HG03039 (cell line): ENCODE measurements around the gene CD33.
"Not testable (repeated sequence)": the region's sequence is repeated elsewhere in the genome, so short reads cannot be mapped to it uniquely, and the experiment has no call there.

Experiments
- ATAC-seq: cut with Tn5 transposase; IDR thresholded peaks from one replicate; pipeline ENCODE4 v1.9.1; 2021; ENCODE audit warnings: mild to moderate bottlenecking, moderate library complexity; ENCODE audit not compliant: unreplicated experiment

CD33 gene

DNA sequence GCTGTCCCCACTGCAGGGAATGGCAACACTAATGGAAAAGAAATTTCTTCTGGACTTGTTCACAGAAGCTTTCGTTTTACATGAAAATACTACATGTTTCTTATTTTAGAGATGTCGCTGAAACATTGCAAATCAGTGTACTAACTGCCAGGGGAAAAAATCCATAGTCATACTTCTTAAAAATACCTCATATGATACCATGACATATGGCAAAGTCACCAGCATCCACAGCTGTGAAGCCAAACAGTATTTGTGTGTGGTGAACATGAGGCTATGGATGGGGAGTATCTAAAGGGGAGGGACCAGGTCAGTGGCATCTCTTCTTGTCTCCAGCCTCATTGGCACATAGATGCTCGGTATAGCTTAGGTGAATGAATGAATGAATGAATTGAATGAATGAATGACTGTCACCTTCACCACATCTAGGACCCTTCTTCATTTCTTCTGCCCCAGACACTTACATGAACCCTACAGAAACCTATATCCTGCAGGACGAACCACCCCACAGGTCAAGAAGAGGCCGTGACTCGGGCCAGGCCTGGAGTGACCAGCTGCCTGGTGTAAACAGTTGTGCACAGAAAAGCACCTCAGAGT, 14.6 kb upstream of the CD33 start:
- no peak for ATAC-seq

DNA sequence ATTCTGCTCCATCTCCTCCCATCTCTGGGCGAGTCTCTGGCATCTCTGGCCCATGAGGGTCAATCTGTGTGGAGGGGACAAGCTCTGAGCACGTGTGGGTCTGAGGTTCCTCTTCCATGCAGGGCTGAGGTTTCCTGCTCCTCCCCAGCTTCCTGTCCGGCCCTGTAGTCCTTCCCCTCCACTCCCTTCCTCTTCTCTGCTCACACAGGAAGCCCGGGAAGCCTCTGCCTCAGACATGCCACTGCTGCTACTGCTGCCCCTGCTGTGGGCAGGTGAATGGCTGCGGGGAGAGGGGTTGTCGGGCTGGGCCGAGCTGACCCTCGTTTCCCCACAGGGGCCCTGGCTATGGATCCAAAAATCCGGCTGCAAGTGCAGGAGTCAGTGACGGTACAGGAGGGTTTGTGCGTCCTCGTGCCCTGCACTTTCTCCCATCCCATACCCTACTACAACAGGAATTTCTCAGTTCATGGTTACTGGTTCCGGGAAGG, 14.0 kb upstream of the CD33 start:
- not testable (repeated sequence) for ATAC-seq

- no peak for ATAC-seq
Measured at GRCh38 chr19:51211833-51212232, 13.0 kb upstream of the CD33 start.

- ATAC-seq = no peak
Measured at GRCh38 chr19:51219307-51219706, 5.6 kb upstream of the CD33 start.

DNA sequence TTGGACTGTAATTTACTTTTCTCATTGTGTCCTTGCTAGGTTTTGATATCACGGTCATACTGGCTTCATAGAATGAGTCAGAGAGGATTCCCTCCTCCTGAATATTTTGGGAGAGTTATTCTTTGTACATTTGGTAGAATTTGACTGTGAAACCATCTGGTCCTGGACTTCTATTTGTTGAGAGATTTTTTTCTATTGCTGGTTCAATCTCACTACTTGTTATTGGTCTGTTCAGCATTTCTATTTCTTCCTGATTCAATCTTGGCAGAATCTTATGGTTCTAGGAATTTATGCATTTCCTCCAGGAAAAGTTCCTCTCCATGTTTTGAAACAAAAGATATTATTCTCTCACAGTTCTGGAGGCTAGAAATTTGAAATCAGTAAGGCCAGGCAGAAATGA, 4.9 kb upstream of the CD33 start:
- no peak for ATAC-seq

- no peak for ATAC-seq
Measured at GRCh38 chr19:51220996-51221395, 3.9 kb upstream of the CD33 start.

DNA sequence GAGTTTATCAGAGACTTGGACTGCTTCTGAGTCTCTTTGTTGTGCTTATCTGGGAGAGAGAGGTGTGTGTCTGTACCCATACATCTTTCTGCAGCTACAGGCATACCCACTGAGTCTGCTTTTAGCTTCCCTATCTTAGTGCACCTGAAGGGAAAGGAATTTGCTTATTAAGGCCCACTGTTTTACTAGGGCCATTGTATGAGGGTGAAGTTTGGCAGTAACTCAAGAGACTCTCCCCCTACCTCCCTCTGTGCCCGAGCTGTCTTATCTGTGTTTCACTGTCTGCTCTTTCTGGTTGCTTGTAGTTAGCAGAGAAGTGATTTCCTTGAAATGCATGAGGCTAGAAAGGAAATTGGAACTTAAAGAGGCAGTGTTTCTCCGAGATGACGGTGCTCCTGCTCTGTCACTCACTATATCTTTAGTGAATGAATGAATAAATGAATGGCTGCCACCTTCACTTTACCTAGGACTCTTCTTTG, 678 bp upstream of the CD33 start:
- ATAC-seq = no peak

GRCh38 chr19:51226067-51226466, 1.2 kb downstream of the CD33 start:
- ATAC-seq = no peak

DNA sequence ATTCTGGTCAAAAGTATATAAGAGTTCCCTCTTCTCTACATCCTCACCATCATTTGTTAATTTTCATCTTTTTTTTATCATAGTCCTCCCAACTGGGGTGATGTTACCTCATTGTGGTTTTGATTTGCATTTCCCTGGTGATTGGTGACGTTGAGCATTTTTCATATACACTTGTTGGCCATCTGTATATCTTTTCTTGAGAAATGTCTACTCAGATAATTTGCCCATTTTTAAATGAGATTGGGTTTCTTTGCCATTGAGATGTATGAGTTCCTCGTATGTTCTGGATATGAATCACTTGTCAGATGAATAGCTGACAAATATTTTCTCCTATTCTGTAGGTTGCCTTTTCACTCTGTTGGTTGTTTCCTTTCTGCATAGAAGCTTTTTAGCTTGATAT, 2.4 kb downstream of the CD33 start:
- ATAC-seq = no peak

DNA sequence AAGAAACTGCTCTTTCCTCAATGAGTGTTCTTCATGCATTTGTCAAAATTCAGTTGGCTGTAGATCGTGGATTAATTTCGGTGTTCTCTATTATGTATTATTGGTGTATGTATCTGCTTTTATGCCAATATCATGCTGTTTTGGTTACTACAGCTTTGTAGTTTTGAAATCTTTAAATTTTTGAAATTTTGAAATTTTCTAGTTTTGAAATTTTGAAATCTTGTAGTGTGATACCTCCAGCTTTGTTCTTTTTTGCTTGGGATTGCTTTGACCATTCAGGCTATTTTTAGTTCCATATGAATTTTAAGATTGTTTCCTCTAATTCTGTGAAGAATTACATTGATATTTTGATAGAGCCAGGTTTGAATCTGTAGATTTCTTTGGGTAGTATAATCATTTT, 3.1 kb downstream of the CD33 start:
- ATAC-seq = no peak

DNA sequence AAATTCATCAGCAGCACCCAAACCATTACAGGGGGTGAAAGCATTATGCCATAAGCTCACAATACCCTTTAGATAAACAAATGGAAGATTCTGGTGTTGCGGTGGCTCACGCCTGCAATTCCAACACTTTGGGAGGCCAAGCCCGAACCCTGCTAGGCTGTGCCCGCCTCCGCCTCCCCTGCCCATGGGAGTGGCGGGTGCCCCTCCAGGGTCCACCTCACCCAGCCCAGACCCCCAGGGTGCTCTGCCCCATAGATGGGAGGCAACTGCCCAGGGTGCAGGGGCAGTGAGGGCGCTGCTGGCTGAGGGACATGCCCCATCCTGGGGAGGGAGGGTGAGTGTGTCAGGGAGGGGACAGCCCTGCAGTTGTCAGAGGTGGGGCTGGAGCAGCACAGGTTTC, 16.0 kb downstream of the CD33 start:
- no peak for ATAC-seq

GRCh38 chr19:51242881-51243630, 18.2 kb downstream of the CD33 start:
- ATAC-seq = no peak

DNA sequence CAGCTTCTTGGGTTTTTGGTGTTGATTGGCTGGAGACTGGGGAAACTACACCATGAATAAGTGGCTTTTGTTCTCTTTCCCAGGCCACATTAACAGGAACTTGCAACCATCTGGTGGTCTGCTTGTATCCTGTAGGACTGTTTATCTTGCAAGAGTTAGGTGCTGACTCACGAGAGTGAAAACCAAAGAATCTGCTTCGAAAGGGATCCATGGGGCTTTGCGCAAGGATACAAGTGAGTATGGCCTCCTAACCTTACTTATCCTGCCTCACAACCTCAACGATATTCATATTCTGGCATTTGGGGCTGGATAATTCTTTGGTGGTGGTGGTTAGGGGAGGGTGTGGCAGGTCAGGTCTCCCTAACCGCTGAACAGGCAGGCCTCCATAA, 21.3 kb downstream of the CD33 start:
- ATAC-seq = no peak

DNA sequence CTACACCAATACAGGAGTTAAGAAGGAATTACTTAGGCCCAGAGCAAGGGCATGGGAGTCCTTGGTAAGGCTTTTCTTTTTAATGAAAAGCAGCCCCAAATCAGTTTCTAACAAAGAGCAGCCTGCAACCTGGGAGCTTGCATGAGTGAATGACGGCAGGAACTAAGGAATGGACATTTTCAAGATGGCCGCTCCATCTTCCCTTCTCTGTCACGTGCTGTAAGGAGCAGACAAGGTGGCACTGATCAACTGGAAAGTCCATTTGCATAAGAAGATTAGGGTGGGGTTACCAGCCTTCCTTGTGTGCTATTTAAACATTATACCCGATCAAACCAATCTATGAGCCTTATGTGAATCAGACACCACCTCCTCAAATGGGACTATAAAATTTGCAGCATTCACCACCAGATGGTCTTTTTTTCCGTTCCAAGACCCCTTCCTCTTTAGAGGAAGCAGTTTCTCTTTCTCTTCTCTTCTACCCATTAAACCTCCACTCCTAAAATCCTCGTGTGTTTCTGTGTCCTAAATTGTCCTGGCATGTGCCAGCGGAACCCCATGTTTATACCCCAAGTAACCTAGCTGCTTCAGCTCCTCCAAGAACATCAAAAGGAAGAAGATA, 23.2 kb downstream of the CD33 start:
- ATAC-seq = no peak

- no peak for ATAC-seq
Measured at GRCh38 chr19:51250786-51251467, 26.0 kb downstream of the CD33 start, which contains the start of gene SIGLECL1. TSS of gene SIGLECL1 (plus strand) at chr19:51251080. CDS start at chr19:51264073, 12,993 bp downstream.

DNA sequence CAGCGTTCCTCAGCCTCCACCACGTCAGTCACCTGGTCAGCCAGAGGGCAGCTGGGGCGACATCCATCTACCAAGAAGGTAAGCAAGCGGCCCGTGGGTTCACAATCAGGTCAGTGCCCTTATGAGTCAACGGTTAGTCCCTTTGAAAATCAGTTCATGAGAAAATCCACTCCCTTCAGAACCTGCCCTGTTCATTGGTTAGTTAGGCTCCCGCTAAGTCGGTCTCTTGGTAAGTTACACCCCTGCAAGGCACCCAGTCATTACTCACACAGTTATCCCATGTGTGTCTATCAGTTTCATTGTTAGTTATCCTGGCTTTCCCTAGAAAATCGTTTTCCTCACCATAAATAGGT, 26.6 kb downstream of the CD33 start:
- ATAC-seq = no peak

DNA sequence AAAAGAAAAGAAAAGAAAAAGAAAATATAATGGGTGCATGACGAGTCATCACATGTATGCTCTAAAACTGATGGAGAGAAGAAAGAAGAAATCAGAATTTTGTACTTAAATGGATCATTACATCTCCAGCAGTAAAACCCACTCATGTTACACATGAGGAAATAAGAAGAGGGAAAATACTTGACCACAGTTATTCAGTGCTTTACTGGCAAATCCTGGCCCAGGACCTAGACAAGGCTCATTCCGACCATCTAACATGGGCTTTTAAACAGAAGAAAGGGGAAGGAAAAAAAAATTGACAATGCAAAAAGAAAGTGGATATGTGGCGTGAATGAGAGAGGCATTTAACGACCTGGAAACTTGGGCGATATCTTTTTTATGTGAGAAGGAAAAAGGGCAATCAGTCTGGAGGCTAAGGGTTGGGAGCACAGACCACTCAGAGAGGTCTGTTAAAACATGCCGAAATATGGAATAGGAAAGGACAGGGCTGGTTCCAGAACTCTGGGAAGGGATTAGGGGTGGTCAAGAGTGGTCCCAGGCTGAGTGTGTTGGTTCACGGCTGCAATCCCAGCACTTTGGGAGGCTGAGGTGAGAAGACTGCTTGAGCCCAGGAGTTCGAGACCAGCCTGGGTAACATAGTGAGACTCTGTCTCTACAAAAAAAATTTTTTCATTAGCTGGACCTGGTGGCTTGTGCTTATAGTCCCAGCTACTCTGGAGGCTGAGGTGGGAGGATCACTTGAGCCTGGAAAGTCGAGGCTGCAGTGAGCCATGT, 27.6 kb downstream of the CD33 start:
- ATAC-seq = no peak

GRCh38 chr19:51253088-51253806, 28.4 kb downstream of the CD33 start:
- ATAC-seq = no peak

- ATAC-seq = no peak
Measured at GRCh38 chr19:51256155-51256625, 31.3 kb downstream of the CD33 start.

DNA sequence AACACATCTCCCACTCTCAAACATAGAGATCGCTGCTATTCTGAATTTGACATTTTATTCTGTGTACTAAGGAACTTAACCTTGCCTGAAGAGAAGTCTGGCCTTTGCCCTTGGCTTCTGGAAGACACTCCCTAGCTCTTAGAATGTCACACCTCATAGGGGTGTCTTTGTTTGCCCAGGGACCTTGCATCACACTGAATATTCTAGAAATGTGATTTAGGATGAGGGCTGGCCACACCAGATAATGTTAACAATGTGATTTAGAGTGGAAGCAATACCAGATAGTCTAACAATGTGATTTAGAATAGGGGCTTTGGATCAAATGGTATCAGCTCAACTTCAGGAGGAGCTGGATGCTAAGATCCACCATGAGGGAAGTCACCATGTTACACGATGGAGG, 32.6 kb downstream of the CD33 start:
- ATAC-seq = no peak
